SK-N-SH treated with all-trans-retinoic acid at 6 μM for 48 hours (cell line): ENCODE data around the gene KCNG1.

Experiments
- ATAC-seq: fragments of 200-7000 bp; cut with Tn5 transposase; 3 replicates; pipeline ENCODE4 v1.9.1; 2020; ENCODE audit warnings: mild to moderate bottlenecking, moderate library complexity
- BACH2 ChIP-seq: fragments of 250-450 bp; sonication (Bioruptor Pico); IDR thresholded peaks from 2 replicates; pipeline ENCODE4 v1.9.0; 2021; ENCODE audit warnings: mild to moderate bottlenecking, borderline replicate concordance
- ESRRG ChIP-seq: fragments of 250-450 bp; sonication (Bioruptor Pico); IDR thresholded peaks from 2 replicates; pipeline ENCODE4 v1.6.1; 2021; ENCODE audit warnings: mild to moderate bottlenecking
- ISL1 ChIP-seq: fragments of 250-450 bp; sonication (Bioruptor Pico); IDR thresholded peaks from 2 replicates; pipeline ENCODE4 v2.1.2; 2022; ENCODE audit warnings: mild to moderate bottlenecking, moderate library complexity
- OSR1 ChIP-seq: fragments of 250-450 bp; sonication (Bioruptor Pico); IDR thresholded peaks from 2 replicates; pipeline ENCODE4 v1.8.0; 2022; ENCODE audit warnings: moderate library complexity, mild to moderate bottlenecking, inconsistent platforms
- RARB ChIP-seq: fragments of 250-450 bp; sonication (Bioruptor Pico); IDR thresholded peaks from 2 replicates; pipeline ENCODE4 v1.8.0; 2021; ENCODE audit warnings: mild to moderate bottlenecking, moderate library complexity
- SNAI2 ChIP-seq: fragments of 250-450 bp; sonication (Bioruptor Pico); IDR thresholded peaks from 2 replicates; pipeline ENCODE4 v1.5.0; 2020; ENCODE audit warnings: mild to moderate bottlenecking, moderate library complexity
- TCF4 ChIP-seq: fragments of 250-450 bp; sonication (Bioruptor Pico); IDR thresholded peaks from 2 replicates; pipeline ENCODE4 v1.8.0; 2021; ENCODE audit warnings: mild to moderate bottlenecking, moderate library complexity, borderline replicate concordance
- TOX ChIP-seq: fragments of 250-450 bp; sonication (Bioruptor Pico); IDR thresholded peaks from 2 replicates; pipeline ENCODE4 v1.8.0; 2021; ENCODE audit warnings: mild to moderate bottlenecking, moderate library complexity, borderline replicate concordance
- ZFP3 ChIP-seq: fragments of 250-450 bp; sonication (Bioruptor Pico); IDR thresholded peaks from 2 replicates; pipeline ENCODE4 v1.5.0; 2020; ENCODE audit warnings: mild to moderate bottlenecking, moderate library complexity
- ZFP30 ChIP-seq: fragments of 450-650 bp; formaldehyde crosslinking; IDR thresholded peaks from 2 replicates; pipeline ENCODE4 v1.5.0; 2022; ENCODE audit warnings: mild to moderate bottlenecking, moderate library complexity
- ZNF70 ChIP-seq: fragments of 450-650 bp; formaldehyde crosslinking; IDR thresholded peaks from 2 replicates; pipeline ENCODE4 v1.5.0; 2020; ENCODE audit warnings: mild to moderate bottlenecking, moderate library complexity
- ZNF8 ChIP-seq: fragments of 450-650 bp; formaldehyde crosslinking; IDR thresholded peaks from 2 replicates; pipeline ENCODE4 v1.5.0; 2020; ENCODE audit warnings: mild to moderate bottlenecking, moderate library complexity
- TF ChIP-seq, protein P1 (sequence below): fragments of 250-450 bp; sonication (Bioruptor Pico); IDR thresholded peaks from 2 replicates; pipeline ENCODE4 v1.8.0; 2020; ENCODE audit warnings: mild to moderate bottlenecking, moderate library complexity, borderline replicate concordance
- TF ChIP-seq, protein P2 (sequence below): fragments of 250-450 bp; sonication (Bioruptor Pico); IDR thresholded peaks from 2 replicates; pipeline ENCODE4 v1.5.0; 2020; ENCODE audit warnings: mild to moderate bottlenecking, moderate library complexity
- TF ChIP-seq, protein P3 (sequence below): fragments of 250-450 bp; sonication (Bioruptor Pico); IDR thresholded peaks from 2 replicates; pipeline ENCODE4 v1.8.0; 2021; ENCODE audit warnings: low read depth, mild to moderate bottlenecking, moderate library complexity, borderline replicate concordance
- TF ChIP-seq, protein P4 (sequence below): fragments of 250-450 bp; sonication (Bioruptor Pico); IDR thresholded peaks from 2 replicates; pipeline ENCODE4 v1.5.1; 2020; ENCODE audit warnings: low read depth, mild to moderate bottlenecking, moderate library complexity

Gene KCNG1

GRCh38 chr20:51067792-51068191 is 44.9 kb upstream of the KCNG1 start:
- TF ChIP-seq OSR1 (CRISPR knock-in tag), result no peak
- ATAC-seq, result no peak

DNA sequence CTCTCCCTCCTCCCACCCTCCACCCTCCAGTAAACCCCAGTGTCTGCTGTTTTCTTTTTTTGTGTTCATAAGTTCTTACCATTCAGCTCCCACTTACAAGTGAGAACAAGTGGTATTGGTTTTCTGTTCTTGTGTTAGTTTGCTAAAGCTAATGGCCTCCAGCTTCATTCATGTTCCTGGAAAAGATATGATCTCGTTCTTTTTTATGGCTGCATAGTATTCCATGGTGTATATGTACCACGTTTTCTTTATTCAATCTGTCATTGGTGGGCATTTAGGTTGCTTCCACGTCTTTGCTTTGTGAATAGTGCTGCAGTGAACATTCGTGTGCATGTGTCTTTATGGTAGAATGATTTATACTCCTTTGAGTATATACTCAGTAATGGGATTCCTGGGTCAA is 42.7 kb upstream of the KCNG1 start:
- TF ChIP-seq ESRRG (no peak), RARB (CRISPR knock-in tag) (no peak), ISL1 (CRISPR knock-in tag) (no peak), TCF4 (CRISPR knock-in tag) (no peak), OSR1 (CRISPR knock-in tag) (no peak), ZNF8 (CRISPR knock-in tag) (no peak), ZFP3 (CRISPR knock-in tag) (no peak), TOX (CRISPR knock-in tag) (no peak), SNAI2 (no peak), ZNF70 (CRISPR knock-in tag) (no peak), ZFP30 (CRISPR knock-in tag) (no peak), BACH2 (CRISPR knock-in tag) (no peak)
- TF ChIP-seq, protein P1, sequence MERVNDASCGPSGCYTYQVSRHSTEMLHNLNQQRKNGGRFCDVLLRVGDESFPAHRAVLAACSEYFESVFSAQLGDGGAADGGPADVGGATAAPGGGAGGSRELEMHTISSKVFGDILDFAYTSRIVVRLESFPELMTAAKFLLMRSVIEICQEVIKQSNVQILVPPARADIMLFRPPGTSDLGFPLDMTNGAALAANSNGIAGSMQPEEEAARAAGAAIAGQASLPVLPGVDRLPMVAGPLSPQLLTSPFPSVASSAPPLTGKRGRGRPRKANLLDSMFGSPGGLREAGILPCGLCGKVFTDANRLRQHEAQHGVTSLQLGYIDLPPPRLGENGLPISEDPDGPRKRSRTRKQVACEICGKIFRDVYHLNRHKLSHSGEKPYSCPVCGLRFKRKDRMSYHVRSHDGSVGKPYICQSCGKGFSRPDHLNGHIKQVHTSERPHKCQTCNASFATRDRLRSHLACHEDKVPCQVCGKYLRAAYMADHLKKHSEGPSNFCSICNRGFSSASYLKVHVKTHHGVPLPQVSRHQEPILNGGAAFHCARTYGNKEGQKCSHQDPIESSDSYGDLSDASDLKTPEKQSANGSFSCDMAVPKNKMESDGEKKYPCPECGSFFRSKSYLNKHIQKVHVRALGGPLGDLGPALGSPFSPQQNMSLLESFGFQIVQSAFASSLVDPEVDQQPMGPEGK (CRISPR knock-in tag), result no peak
- TF ChIP-seq, protein P2, sequence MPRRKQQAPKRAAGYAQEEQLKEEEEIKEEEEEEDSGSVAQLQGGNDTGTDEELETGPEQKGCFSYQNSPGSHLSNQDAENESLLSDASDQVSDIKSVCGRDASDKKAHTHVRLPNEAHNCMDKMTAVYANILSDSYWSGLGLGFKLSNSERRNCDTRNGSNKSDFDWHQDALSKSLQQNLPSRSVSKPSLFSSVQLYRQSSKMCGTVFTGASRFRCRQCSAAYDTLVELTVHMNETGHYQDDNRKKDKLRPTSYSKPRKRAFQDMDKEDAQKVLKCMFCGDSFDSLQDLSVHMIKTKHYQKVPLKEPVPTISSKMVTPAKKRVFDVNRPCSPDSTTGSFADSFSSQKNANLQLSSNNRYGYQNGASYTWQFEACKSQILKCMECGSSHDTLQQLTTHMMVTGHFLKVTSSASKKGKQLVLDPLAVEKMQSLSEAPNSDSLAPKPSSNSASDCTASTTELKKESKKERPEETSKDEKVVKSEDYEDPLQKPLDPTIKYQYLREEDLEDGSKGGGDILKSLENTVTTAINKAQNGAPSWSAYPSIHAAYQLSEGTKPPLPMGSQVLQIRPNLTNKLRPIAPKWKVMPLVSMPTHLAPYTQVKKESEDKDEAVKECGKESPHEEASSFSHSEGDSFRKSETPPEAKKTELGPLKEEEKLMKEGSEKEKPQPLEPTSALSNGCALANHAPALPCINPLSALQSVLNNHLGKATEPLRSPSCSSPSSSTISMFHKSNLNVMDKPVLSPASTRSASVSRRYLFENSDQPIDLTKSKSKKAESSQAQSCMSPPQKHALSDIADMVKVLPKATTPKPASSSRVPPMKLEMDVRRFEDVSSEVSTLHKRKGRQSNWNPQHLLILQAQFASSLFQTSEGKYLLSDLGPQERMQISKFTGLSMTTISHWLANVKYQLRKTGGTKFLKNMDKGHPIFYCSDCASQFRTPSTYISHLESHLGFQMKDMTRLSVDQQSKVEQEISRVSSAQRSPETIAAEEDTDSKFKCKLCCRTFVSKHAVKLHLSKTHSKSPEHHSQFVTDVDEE (CRISPR knock-in tag), result no peak
- TF ChIP-seq, protein P3, sequence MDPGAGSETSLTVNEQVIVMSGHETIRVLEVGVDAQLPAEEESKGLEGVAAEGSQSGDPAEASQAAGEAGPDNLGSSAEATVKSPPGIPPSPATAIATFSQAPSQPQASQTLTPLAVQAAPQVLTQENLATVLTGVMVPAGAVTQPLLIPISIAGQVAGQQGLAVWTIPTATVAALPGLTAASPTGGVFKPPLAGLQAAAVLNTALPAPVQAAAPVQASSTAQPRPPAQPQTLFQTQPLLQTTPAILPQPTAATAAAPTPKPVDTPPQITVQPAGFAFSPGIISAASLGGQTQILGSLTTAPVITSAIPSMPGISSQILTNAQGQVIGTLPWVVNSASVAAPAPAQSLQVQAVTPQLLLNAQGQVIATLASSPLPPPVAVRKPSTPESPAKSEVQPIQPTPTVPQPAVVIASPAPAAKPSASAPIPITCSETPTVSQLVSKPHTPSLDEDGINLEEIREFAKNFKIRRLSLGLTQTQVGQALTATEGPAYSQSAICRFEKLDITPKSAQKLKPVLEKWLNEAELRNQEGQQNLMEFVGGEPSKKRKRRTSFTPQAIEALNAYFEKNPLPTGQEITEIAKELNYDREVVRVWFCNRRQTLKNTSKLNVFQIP, result no peak
- TF ChIP-seq, protein P4, sequence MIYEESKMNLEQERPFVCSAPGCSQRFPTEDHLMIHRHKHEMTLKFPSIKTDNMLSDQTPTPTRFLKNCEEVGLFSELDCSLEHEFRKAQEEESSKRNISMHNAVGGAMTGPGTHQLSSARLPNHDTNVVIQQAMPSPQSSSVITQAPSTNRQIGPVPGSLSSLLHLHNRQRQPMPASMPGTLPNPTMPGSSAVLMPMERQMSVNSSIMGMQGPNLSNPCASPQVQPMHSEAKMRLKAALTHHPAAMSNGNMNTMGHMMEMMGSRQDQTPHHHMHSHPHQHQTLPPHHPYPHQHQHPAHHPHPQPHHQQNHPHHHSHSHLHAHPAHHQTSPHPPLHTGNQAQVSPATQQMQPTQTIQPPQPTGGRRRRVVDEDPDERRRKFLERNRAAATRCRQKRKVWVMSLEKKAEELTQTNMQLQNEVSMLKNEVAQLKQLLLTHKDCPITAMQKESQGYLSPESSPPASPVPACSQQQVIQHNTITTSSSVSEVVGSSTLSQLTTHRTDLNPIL (CRISPR knock-in tag), result no peak
- no peak for ATAC-seq

- TF ChIP-seq, protein P4 (CRISPR knock-in tag), result no peak
- TF ChIP-seq, protein P3, result no peak
- TF ChIP-seq, protein P2 (CRISPR knock-in tag), result no peak
- TF ChIP-seq ZFP3 (CRISPR knock-in tag), result no peak
- no peak for TF ChIP-seq ZNF8 (CRISPR knock-in tag)
- TF ChIP-seq, all 23 proteins: peak for 0
Observed at GRCh38 chr20:51064137-51064536, 41.2 kb upstream of the KCNG1 start.

More at GRCh38 chr20:51064137-51064536, 41.2 kb upstream of the KCNG1 start:
- ATAC-seq, result no peak
